ENCODE data around the gene PNN. TPM values are rescaled to one million over a fixed set of nuclear protein-coding genes. Genes with fewer than 3 reads are reported as not detected.
"Not testable (repeated sequence)": the region's sequence is repeated elsewhere in the genome, so short reads cannot be mapped to it uniquely, and the experiment has no call there.

The PNN gene
- total RNA-seq, 3 donors from 2014 or later = 42.5 to 50.6 (median 49.4) TPM

DNA sequence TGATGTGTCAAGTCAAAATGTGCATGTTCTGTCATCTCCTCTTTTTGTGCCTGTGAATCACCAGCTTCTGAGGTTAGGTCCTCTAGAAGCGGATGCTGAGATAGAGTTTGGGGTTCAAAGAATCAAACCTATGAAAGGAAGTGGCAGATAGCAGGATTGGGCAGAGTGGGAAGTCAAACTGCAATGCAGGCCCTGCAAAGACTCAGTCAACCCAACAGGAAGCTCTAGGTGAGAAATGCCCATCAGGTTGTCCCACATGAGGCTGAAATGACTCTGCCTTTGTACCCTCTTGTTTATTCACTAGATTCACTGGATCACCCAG, 54.1 kb downstream of the PNN start:
- ATAC-seq (peak; percentile 72), DNase-seq (peak in 1 of 3 donors; percentile 9)
- no peaks in the 10 kb centered on the region for H3K36me3 ChIP-seq (ENCODE audit: low read depth)
- intact Hi-C loops (cut with DNase I, micrococcal nuclease) = no loop called here
- TF ChIP-seq CTCF (IDR thresholded peaks at IDR 0.05) = no peak
- H3K4me1 ChIP-seq (ENCODE audit: low read depth) = no peaks in the 10 kb centered on the region
- no peaks in the 10 kb centered on the region for H3K9me3 ChIP-seq
- H3K4me3 ChIP-seq = no peak overlapping the region

DNA sequence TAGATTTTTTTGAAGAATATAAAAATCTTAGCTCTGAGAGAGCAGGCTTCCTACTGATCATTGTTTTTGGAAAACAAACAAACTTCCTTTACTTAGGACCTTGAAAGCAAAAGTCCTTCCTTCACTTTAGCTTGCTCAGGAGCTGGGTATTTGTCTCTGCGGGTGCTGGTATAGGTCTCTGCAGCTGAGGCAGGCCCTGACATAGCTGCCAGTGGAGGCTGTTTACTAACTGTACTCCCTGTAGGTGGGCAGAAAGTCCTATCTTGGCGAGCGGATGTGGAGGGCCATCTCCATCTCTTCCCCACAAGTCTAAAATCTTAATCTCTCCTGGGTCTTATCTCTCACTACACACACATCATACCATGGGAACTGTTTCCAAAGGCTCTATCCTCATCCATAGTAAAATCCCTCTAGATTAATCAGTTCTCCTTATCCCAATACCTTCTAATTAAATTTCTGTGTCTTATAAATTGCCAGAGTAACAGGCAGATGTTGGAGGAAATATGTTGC, 54.6 kb downstream of the PNN start:
- Histone ChIP-seq H3K4me3 (no peak overlapping the region), H3K36me3 (ENCODE audit: low read depth) (no peaks in the 10 kb centered on the region), H3K9me3 (no peaks in the 10 kb centered on the region), H3K4me1 (ENCODE audit: low read depth) (no peaks in the 10 kb centered on the region)
- DNase-seq (no peak), ATAC-seq (no peak)
- TF ChIP-seq CTCF (IDR thresholded peaks at IDR 0.05) = no peak
- intact Hi-C loops (cut with DNase I, micrococcal nuclease) = no loop called here

DNA sequence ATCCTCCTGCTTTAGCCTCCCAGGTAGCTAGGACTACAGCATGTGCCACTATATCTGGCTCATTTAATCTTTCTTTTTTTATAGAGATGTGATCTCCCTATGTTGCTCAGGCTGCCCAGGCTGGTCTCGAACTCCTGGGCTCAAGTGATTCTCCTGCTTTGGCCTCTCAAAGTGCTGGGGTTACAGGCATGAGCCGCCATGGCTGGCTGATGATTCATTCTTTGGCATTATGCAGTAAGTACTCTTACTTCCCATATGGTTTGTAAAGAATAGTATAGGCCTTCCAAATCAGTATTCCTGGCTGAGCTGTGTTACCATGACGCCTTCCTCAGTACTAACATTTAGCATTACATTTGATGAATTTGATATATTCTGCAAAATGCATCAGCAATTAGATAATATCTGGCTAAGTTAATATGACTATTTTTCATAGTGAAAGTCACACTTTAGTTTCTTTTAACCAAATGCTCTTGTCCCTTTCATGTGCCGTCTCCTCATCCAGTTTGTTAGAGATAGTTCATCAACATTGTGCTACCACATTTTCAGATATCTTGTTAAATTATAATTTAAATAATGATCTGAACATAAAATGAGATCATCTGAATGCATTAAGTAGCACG, 55.5 kb downstream of the PNN start:
- DNase-seq = no peak
- Histone ChIP-seq H3K4me3 (no peak overlapping the region), H3K9me3 (no peaks in the 10 kb centered on the region), H3K4me1 (ENCODE audit: low read depth) (no peaks in the 10 kb centered on the region), H3K36me3 (ENCODE audit: low read depth) (no peaks in the 10 kb centered on the region)
- intact Hi-C loops (cut with DNase I, micrococcal nuclease) = no loop called here
- no peak for TF ChIP-seq CTCF (IDR thresholded peaks at IDR 0.05)
- no peak for ATAC-seq

- DNase-seq (peak in 1 of 3 donors; percentile 30), ATAC-seq (peak; percentile 68)
Observed at GRCh38 chr14:39231751-39232553, 56.9 kb downstream of the PNN start.

More at GRCh38 chr14:39231751-39232553, 56.9 kb downstream of the PNN start:
- H3K4me1 ChIP-seq (ENCODE audit: low read depth); H3K4me3 ChIP-seq; intact Hi-C loops (cut with DNase I, micrococcal nuclease); H3K36me3 ChIP-seq (ENCODE audit: low read depth); H3K9me3 ChIP-seq: not testable (repeated sequence)

Other genes with a start within 250 kb of the PNN start
- 100 to 1,000 TPM in 2 of 3 donors, 10 to 100 TPM in 1; 84.4 to 148 (median 122) TPM for gene SEC23A, start 72.0 kb upstream of the PNN start, total RNA-seq
- gene GEMIN2, start 60.9 kb upstream of the PNN start, total RNA-seq = 1 to 10 TPM; 7.9 to 8.2 (median 8.1) TPM
- gene TRAPPC6B, start 4.9 kb upstream of the PNN start, total RNA-seq = 10 to 100 TPM; 19.5 to 23.1 (median 21.1) TPM
- gene MIA2, start 58.7 kb downstream of the PNN start, total RNA-seq = 10 to 100 TPM; 46.1 to 81.9 (median 51.7) TPM

All from mucosa of descending colon (tissue), 3 donors.